A172 (cell line): ENCODE data around the gene SPTB. TPM values are rescaled to one million over a fixed set of nuclear protein-coding genes. Genes with fewer than 3 reads are reported as not detected.

ENCODE experiments used
- DNase-seq: peaks from one replicate; pipeline ENCODE4 v3.0.0-alpha.2; 2015; ENCODE audit warnings: low spot score
- total RNA-seq: library from RNA; depleted of rRNA; stranded (reverse); fragments of >200 nt; shearing (Covaris generic); gene quantifications from 2 replicates; pipeline ENCODE4 v1.2.3, GENCODE V29; 2014

Gene SPTB
- total RNA-seq, 1 experiment from 2014 or later = 1.9 TPM

DNA sequence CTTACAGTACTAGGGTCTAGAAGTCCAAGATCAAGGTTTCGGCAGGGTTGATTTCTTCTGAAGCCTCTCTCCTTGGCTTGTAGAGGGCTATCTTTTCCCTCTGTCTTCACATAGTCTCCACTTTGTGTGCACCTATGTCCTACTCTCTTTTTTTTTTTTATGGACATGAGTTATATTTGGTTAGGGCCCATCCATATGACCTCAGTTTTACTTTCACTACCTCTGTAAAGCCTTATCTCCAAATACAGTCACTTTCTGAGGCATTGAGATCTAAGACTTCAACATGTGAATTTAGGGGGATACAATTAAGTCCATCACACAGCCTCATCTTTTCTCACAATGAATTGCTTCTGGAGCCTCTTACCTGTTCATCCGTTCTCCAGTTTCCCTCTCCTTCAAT, 5.9 kb upstream of the SPTB start:
- no peak for DNase-seq

DNA sequence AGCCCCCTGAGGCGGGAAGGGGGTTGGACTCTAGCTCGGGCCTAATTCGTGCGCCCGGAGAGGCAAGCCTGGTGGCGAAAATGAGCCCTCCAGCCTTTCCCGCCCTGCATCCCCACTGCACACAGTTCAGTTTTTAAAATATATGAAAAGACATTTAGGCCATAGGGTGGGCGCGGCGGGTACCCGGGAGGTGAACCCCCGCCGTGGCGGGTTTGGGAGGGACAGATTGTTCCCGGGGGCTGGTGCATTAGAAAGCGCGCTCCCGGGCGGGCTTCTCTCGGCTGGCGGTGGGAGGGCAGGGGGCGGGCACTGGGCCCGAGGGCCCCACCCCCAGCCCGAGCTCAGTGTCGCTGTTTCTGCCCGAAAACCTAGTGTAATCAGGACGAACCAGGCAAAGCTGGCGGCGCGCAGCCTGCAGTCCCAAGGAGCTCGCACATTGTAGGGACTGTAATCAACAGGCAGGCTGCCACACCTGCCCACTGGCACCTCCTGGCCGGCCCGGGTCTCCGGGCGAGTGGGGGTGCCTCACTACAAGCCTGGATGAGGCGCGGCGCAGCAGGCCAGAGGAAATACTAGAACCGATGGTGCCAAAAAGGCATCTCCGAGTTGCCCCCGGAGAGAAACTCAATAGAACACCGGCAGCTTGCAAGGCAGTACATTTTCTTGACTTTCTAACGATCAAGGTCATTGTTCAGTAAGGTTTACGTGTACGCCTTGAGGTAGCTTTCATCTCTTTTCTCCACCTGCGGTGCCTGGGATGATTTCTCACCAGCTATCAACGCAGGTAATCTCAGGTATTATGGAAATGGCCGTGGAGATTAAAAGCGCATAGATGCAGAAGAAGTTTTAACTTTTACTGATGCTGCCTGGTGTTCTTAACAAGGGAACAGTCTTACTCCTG, 764 bp upstream of the SPTB start:
- DNase-seq = peak; percentile 11

DNA sequence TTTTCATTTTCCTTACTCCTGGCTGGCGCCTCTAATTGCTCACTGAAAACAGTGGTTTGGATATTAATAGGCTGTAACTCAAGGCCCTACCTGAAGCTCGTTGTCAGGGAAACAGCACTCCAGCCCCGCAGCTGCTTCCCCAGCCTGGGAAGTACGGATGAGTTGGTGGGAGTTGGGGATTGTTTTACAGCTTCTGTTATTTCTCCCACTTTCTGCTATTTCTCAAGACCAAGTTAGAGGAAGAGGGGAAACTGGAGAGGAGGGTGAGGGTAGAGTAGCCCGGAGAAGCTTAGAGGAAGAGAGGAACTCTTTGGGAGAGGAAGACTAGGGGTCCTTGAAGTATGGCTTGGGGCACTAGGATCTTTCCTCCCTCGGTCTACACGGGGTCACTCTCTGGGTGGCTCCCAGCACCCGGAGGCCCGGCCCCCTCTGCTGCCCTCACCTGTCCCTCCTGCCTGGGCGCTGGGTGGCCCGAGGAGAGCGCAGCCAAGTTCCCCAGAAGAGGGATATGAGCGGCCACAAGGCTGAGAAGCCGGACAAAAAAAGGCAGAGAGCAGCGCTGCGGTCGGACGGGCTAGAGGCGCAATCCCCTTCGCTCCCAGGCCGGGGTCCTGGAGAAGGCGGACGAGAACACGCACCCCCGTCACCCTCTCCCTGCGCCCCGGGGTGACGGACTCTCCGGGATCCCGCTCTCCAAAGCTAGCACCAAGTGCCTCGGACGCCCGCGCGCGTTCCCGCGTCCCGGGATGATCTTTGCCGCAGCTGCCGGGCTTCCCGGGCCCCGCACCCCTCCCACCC, 671 bp downstream of the SPTB start:
- no peak for DNase-seq

DNA sequence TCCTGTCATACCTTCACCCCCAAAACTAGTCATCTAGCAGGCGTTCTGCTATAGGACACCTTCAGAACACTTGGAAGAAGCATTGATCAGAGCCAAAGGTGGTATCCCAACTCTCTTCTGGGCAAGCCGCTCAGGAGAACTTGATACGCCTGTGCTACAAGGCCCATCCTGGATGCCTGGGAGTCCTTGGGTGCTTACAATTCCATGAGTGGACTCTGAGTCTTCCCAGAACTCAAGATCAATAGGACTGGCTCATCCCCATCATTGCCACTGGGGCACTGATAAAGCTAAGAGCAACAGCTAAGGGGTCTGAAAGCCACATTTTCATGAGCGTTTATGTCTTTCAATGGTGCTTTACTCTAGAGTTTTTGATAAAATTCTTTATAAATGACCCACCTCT, 1.9 kb downstream of the SPTB start:
- DNase-seq = no peak

DNA sequence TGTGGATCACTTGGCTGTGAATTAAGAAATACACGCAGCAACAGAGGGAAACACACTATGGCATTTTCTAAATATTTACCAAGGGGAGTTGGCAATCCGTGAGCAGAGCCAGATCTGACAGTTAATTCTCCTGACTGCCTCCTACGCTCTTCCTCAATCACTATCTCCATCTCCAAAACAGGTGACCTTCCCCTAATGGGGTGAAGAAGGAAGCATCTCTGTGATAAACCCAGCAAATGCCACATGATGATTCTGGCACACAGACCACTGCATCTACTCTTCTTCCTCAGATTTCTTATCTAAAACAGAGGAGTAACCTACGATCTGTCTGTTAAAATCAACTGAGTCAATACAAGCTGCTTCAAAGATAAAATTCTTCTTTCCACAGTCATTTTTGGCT, 4.4 kb downstream of the SPTB start:
- no peak for DNase-seq

DNA sequence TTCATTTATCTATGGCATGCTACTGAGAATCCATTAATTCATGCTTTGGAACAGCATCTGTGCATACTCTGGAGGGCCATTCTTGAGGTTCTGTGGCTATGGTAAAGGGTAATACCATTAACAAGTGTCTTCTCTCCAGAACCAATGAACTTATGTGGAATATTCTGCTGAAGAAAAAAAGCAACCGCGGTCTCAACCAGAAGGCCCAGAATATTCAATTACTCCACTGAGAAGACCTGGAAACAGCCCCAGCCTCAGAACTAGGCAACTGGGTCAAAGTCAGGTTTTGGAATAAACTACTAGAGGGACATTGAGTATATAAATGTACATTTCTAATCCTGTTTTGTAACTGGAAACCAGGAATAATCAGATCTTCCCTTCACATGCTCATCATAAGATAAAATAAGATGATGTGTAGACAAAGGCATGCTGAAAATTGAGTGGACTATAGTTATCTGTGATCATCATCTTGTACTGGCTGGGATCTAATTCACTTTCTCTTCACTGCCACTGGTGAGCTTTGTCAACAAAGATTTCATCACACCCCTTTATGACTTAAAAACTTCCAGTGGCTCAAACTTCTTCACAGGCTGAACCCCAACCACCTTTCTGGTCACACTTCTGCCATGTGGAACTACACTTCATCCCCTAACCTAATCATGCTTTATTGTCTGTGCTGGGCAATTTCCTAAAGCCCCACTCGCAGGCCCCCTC, 6.0 kb downstream of the SPTB start:
- DNase-seq = no peak

DNA sequence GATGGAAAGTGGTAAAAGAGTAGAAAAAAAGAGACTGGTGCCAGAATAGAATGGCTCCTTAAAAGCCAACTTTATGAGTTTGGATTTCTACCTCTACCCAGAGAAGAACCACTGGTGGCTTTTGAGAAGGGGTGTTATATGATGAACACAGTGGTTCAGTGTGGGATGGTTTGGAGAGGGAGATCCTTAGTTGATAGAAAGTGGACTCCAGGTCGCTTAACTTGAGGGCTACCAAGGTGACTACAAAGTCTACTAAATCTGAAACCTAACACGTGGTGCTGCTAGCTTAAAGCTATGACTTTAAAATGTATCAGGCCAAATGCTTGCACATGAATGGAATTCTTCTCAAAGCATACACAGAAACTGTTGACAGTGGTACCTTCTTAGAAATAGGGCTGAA, 8.4 kb downstream of the SPTB start:
- DNase-seq = no peak

DNA sequence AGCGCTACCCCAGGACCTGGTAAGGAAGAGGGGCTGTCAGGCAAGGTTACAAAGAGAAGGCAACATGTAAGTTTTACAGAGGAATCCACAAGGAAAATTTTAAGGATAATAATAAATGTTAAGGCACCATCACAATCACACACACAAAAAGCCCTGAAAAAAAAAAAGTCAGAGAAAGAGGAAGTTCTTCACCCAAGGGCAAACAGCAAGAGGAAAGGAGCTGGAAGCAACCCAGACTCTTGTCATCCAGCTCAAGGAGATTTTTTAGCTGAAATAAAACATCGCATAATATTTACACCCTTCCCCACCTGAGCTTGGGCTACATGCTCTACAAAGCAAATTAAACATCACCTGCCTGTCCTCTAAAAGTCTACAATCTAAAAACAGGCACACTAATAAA, 9.5 kb downstream of the SPTB start:
- no peak for DNase-seq

DNA sequence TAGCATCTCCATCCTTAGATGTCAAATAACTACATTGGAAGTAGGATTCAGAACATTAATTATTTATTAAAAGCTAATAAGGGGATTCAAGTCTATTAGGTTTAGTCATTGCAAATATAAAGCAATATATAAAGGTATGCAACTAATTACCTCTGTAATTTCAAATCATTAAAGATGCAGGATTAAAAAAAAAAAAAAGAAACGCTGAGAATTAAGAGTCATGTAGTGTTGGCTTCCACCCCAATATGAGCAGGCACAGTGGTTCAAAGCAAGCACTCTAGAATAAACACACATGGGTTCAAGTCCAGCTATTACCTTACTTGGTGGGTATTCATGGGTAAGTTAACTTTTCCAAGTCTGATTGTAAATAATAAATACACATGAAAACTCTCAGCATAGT, 10.9 kb downstream of the SPTB start:
- no peak for DNase-seq

DNA sequence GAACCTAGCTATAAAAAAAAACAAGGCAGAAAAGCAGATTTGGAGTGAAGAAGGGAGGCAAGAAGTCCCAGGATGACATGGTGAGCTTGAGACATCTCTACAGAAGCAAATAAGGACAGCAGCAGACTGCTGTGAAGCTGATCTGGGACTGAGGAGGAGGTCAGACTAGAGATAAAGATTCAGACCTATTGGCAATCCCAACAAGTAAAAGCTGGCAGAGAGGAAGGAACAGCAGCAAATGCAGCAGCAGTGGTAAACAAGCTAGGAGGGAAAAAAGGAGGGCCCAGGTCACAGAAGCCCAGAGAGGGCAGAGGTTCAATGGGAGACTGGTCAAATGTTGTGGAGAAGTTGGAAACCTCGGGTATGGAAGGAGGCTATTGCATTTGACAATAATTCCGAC, 11.3 kb downstream of the SPTB start:
- DNase-seq = no peak

DNA sequence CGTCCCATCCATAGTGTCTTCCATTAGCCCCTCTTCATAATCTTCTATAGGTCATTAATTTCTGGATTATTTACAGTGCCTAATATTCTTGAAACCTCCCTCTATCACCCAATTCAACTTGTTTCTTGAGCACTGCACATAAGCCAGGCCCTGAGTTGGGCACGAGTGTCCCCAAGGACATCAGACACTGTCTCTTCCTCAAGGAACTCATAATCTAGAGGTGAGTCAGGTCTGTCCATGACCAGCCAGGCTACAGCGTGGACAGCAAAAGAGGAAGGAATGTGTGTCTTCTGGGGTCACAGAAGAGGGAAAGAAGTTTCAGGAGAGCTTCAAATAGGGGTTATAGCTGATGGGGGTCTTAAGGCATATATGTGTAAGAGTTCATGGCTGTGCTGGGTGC, 12.5 kb downstream of the SPTB start:
- DNase-seq = no peak

DNA sequence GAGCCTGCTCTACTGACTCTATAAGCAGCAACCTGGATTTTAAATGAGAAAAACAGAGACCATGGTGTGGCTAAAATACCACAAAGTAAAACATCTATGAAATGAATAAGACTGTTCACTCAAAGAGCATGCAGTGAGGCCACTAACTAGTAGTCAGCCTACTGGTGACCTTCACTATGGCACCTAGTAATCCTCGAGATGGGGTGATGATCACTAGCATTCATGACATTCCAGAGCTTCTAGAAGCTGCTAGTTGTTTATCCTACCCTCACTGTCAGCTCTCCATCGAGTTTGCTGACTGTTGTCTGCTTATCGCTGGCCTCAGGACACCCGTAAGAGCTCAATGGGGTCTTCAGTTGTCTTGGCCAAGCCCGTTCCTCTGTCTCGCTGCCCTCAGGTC, 13.7 kb downstream of the SPTB start:
- DNase-seq = no peak

DNA sequence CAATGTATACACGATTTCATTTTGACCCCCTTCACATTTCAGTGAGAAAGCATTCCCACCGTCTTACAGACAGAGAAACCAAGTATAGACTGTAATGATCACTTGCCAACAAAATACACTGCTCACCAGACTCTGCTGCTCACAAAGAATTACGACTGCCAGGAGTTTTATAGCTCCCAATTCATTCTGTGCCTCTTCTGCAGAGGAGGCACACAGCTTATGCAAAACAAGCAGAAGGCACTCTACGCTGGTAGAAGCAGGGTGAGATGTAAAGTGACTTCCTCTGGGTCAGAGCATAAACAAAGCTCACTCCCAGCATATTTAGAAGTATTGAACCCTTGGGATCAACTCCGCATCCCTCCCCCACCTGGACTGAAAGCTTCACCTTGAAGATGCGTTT, 14.6 kb downstream of the SPTB start:
- DNase-seq = no peak

DNA sequence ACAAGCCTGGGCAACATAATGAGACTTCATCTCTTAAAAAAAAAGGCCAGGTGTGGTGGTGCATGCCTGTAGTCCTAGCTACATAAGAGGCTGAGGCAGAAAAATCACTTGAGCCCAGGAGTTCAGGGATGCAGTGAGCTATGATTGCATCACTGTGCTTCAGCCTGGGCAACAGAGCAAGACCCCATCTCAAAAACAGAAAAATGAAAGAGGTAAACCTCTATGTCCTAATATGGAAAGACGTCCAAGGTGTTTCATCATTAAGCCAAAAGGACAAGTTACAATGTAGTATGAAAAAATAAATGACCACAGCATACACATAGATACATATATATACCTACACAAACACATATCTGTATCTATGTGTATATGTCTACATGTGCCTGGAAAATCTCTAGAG, 15.4 kb downstream of the SPTB start:
- no peak for DNase-seq

DNA sequence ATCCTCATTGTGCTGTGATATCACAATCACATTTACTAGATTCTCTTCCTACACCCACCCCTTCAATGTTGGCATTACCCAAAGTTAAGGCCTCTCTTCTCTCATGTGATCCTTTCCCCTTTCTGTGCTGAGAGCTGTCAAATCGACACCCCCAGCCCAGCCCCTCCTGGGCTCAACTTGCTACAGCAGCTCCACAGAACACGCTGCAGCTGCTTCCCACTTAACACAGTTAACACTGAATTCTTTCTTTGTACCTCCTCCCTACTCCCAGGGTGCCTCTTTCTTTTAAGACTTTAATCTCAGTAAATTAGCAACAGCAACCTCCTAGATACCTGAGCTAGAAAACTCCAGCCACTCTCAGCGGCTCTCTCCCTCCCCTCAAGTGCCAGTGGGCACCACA, 17.8 kb downstream of the SPTB start:
- DNase-seq = no peak

DNA sequence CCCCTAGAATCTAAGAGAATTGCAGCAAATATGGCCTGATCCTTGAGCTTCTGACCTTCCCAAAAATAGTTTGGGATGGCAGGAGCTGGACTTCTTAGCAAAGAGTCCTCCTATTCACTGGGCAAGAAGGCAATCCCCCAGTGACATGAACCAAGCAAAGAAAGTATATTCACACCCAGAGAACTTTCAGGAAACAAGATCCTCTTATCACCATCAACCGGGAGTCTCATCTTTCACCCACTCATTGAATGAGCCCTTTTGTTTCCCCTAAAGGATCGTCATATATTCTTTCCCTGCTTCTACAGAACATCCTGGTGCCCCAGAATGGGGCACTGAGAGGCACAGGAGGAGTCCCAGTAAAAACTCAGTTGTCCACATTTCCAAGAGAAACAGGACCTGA, 19.7 kb downstream of the SPTB start:
- no peak for DNase-seq

DNA sequence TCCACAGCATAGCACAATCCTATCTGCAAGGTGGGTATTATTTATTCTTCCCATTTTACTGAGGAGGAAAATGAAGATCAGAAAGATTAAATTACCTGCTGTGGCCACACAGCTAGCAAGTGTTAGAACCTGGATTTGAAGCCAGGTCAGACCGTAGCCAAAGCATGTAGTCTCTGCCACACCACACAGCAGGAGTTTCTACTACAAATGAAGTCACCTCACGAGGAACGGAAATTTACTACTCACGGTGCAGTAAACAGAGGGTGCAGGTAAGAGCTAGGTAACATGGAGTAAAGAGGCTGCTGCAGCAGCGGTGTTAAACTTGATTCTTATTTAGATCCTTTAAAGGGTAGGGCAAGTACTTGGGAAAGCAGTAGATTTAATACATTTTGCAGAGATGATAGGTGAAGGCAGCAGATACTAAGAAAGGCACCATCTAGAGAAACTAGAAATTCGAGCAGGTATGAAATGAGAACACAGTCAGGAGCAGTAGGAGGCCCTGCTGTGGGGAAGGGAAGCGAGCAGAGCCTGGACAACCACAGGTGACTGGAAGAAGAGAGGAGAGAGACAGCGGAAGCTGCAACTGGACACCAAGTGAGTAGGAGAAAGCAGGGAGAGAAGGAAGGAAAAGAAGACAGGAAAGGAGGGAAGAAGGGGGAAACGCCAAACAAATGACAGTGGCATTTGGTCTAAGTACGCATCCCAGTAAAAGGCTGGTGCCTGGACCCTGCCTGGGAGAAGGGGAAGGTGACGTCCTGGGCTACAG, 21.5 kb downstream of the SPTB start:
- DNase-seq = no peak

DNA sequence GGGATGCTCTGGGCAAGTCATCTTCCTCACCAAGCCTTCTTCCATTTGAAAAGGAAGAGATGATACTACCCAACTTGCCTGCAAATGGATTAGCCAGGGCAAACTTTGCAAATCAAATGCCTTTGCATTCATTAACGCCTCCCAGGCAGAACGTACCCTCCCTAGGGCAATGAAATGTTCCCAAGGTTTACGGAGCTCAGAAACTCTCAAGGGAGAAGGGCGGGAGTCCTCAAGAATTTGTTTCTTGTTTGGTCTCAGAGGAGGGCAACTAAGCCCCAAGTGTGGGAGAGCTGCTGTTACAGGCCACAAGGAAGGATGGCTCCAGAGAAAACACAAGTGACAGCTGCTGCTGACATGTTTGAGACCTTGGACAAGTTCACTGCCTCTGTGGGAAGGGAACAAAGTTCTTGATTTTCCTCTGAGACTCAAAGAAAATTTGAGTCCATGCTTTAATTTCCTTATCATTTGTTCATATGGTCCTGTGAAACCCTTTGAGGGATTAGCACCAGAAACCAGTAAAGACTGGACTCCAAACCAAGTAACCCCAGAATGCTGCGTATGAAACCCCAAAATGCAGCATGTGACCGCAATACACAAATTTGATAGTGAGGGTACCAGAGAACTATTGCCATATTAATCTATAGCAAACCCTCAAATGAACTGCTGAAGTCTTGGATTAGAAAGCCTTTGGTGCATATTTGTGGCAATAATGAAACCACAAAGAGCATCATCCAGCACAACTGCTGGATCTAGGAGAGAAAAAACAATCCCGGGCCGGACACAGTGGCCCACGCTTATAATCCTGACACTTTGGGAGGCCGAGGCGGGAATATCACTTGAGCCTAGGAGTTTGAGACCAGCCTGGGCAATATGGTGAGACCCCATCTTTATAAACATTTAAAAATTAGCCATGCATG, 22.9 kb downstream of the SPTB start:
- DNase-seq = no peak

DNA sequence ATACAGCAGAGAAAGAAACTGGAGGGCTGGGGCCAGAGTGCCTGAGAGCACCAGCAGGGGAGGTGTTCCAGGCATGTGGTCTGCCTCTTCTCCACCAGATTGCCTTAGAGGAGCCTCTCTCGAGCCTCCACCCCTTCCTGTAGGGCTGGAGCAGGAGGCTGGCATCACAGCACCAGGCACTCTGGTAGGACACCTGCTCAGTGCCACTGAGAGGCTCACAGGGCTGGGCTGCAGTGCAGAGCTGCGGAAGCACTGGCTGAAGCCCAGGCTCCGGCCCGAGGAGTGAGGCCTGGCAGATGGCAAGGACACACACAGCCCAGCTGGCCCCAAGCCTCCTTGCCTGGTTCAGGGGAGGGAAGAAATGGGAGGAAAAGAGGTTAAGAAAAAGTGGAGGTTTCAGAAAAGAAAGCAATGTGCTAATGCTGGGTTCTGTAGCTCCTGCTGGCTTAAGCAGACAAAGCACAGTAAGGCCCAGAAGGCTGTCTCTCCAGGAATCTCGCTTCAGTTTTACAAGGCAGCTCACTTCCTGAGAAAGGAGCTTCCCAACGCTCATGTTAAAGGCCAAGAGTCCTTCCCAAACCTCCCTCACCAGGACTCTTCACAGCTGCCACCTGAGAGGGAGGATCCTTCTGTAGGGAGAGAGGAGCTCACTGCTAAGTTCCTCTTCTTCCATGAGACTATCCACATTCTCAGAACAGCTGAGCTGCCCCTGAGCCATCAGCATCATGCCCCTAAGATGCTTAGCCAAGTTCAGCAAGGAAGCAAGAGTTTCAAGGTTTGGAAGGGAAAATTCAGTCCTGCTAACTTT, 23.8 kb downstream of the SPTB start:
- no peak for DNase-seq
